HepG2 (cell line): ENCODE data around the gene STK36. TPM values are rescaled to one million over a fixed set of nuclear protein-coding genes. Genes with fewer than 3 reads are reported as not detected.
A peak's percentile ranks its signal among the peaks of the same experiment; 100 is the strongest.

Source experiments
- ARID4A ChIP-seq: sonication (generic); formaldehyde crosslinking; IDR thresholded peaks from 2 replicates; pipeline ENCODE4 v1.5.0; 2020; ENCODE audit warnings: mild to moderate bottlenecking, missing genetic modification reagents, borderline replicate concordance
- DNMT1 ChIP-seq: sonication (generic); formaldehyde crosslinking; IDR thresholded peaks from 2 replicates; pipeline ENCODE4 v1.5.1; 2020; ENCODE audit warnings: mild to moderate bottlenecking, missing genetic modification reagents
- EED ChIP-seq: sonication (generic); formaldehyde crosslinking; IDR thresholded peaks from 2 replicates; pipeline ENCODE4 v1.5.0; 2020; ENCODE audit warnings: mild to moderate bottlenecking, missing genetic modification reagents
- ESRRA ChIP-seq: sonication (generic); formaldehyde crosslinking; IDR thresholded peaks from 2 replicates; pipeline ENCODE4 v1.5.1; 2020; ENCODE audit warnings: mild to moderate bottlenecking, low read depth, missing genetic modification reagents
- HMG20A ChIP-seq: IDR thresholded peaks from 2 replicates; pipeline ENCODE4 v1.6.1; 2016; ENCODE audit warnings: borderline replicate concordance
- IRF9 ChIP-seq: sonication (generic); formaldehyde crosslinking; IDR thresholded peaks from 2 replicates; pipeline ENCODE4 v1.8.0; 2022; ENCODE audit warnings: missing genetic modification reagents, mild to moderate bottlenecking, borderline replicate concordance
- MED1 ChIP-seq: sonication (generic); formaldehyde crosslinking; IDR thresholded peaks from 2 replicates; pipeline ENCODE4 v1.4.0; 2020; ENCODE audit warnings: missing genetic modification reagents
- NBN ChIP-seq: fragments of 450-650 bp; conservative IDR thresholded peaks from 2 replicates; pipeline ENCODE4 v1.6.1; 2017
- NFIC ChIP-seq: IDR thresholded peaks from 2 replicates; pipeline ENCODE4 v1.6.1; 2012; ENCODE audit warnings: mild to moderate bottlenecking, low read length, inconsistent platforms
- PBX2 ChIP-seq: IDR thresholded peaks from 2 replicates; pipeline ENCODE4 v1.6.1; 2016; ENCODE audit warnings: control low read depth
- RAD21 ChIP-seq: fragments of 450-650 bp; formaldehyde crosslinking; IDR thresholded peaks from 2 replicates; pipeline ENCODE4 v1.5.0; 2020; ENCODE audit warnings: mild to moderate bottlenecking
- RFX3 ChIP-seq: IDR thresholded peaks from 2 replicates; pipeline ENCODE4 v1.6.1; 2016; ENCODE audit warnings: missing biosample characterization, missing genetic modification reagents
- SRF ChIP-seq: IDR thresholded peaks from 2 replicates; pipeline ENCODE4 v1.6.1; 2011; ENCODE audit warnings: mild to moderate bottlenecking, low read depth, low read length, moderate library complexity
- SSRP1 ChIP-seq: IDR thresholded peaks from 2 replicates; pipeline ENCODE4 v1.6.1; 2016; ENCODE audit warnings: control low read depth
- TERF1 ChIP-seq: sonication (generic); formaldehyde crosslinking; IDR thresholded peaks from 2 replicates; pipeline ENCODE4 v1.8.0; 2022; ENCODE audit warnings: mild to moderate bottlenecking, missing genetic modification reagents, moderate library complexity
- THAP11 ChIP-seq: IDR thresholded peaks from 2 replicates; pipeline ENCODE4 v1.6.1; 2016; ENCODE audit warnings: missing biosample characterization, missing genetic modification reagents
- TRIM24 ChIP-seq: sonication (generic); formaldehyde crosslinking; IDR thresholded peaks from 2 replicates; pipeline ENCODE4 v1.8.0; 2022; ENCODE audit warnings: mild to moderate bottlenecking, missing genetic modification reagents
- ZNF264 ChIP-seq: sonication (generic); formaldehyde crosslinking; IDR thresholded peaks from 2 replicates; pipeline ENCODE4 v1.4.0; 2020; ENCODE audit warnings: missing genetic modification reagents
- ZNF274 ChIP-seq: sonication (generic); formaldehyde crosslinking; IDR thresholded peaks from 2 replicates; pipeline ENCODE4 v1.5.1; 2020; ENCODE audit warnings: mild to moderate bottlenecking, missing genetic modification reagents
- ZNF317 ChIP-seq: sonication (generic); formaldehyde crosslinking; IDR thresholded peaks from 2 replicates; pipeline ENCODE4 v1.5.0; 2020; ENCODE audit warnings: mild to moderate bottlenecking, missing genetic modification reagents
- ZZZ3 ChIP-seq: sonication (generic); formaldehyde crosslinking; IDR thresholded peaks from 2 replicates; pipeline ENCODE4 v1.4.0; 2020; ENCODE audit warnings: missing genetic modification reagents, mild to moderate bottlenecking, borderline replicate concordance
- polyA plus RNA-seq, 8 experiments: library from polyadenylated mRNA; depleted of rRNA in 3 of 8; stranded (reverse) in 7 of 8; unstranded in 1 of 8; fragments of >200 nt; fragmentation: Illumina TruSeq in 4 of 8; extraction: Trizol in 4 of 8; gene quantifications; 2 replicates each; pipeline versions ENCODE4 v1.2.1 to v1.2.3, GENCODE V29; 2011 to 2016; ENCODE audit warnings: low read depth in 4 of 8, missing spikeins in 1 of 8, mixed read lengths in 1 of 8; ENCODE audit not compliant: insufficient read depth in 1 of 8
- total RNA-seq, 5 experiments: library from RNA; depleted of rRNA; stranded (reverse); fragments of >200 nt; fragmentation: Illumina TruSeq; extraction: Trizol; gene quantifications; 2 replicates each; pipeline ENCODE4 v1.2.3, GENCODE V29; 2016; ENCODE audit warnings: low read depth in 1 of 5

Gene STK36
- total and polyA plus RNA-seq, 2 of the 13 experiments (the other 11 are each of a cell fraction or from before 2014, with no cell fraction given), result 45.9 to 83.5 TPM

- TF ChIP-seq TERF1 (CRISPR knock-in tag) (no peak), IRF9 (peak; percentile 65; the same call in 1 of the 2 replicates), SRF (peak; percentile 61), RAD21 (CRISPR knock-in tag) (peak; percentile 28; the same call in 1 of the 2 replicates), MED1 (CRISPR knock-in tag) (peak; percentile 55; the same call in 1 of the 2 replicates), HMG20A (no peak), ARID4A (CRISPR knock-in tag) (peak; percentile 99), NBN (no peak), TRIM24 (CRISPR knock-in tag) (no peak), ESRRA (CRISPR knock-in tag) (0 out of 2 replicates have a peak, but pooled peaks have one; percentile 29), ZNF264 (CRISPR knock-in tag) (no peak), SSRP1 (CRISPR knock-in tag) (no peak), PBX2 (CRISPR knock-in tag) (no peak), ZNF317 (CRISPR knock-in tag) (peak; percentile 47; the same call in 1 of the 2 replicates), EED (peak; percentile 44; the same call in 1 of the 2 replicates), NFIC (no peak; the same call in 1 of the 2 replicates), ZNF274 (peak; percentile 71; the same call in 1 of the 2 replicates), DNMT1 (peak; percentile 73; the same call in 1 of the 2 replicates), ZZZ3 (CRISPR knock-in tag) (peak; percentile 44; the same call in 1 of the 2 replicates), RFX3 (peak; percentile 91), THAP11 (peak; percentile 92)
These were observed at the start of gene STK36, which contains the start of gene RNF25 (continued) for GRCh38 chr2:218671654-218672566.
